K562 (cell line): ENCODE results near the gene TMEM208. TPM values are rescaled to one million over a fixed set of nuclear protein-coding genes. Genes with fewer than 3 reads are reported as not detected.

ENCODE experiments used
- CREB3L1 ChIP-seq: fragments of 450-650 bp; IDR thresholded peaks from 2 replicates; pipeline ENCODE4 v1.6.1; 2014; ENCODE audit warnings: low read depth, mild to moderate bottlenecking, moderate library complexity, borderline replicate concordance
- DDX20 ChIP-seq: fragments of 450-650 bp; IDR thresholded peaks from 2 replicates; pipeline ENCODE4 v1.6.1; 2016; ENCODE audit warnings: missing genetic modification characterization, low read depth, mild to moderate bottlenecking, missing compliant biosample characterization, moderate library complexity
- E2F6 ChIP-seq, 2 experiments: IDR thresholded peaks; 2 replicates each; pipeline ENCODE4 v1.6.1; 2011; ENCODE audit warnings: borderline replicate concordance in 1 of 2, control low read depth in 1 of 2, low read depth in 1 of 2, low read length in 1 of 2, mild to moderate bottlenecking in 1 of 2, mixed read lengths in 1 of 2, moderate library complexity in 1 of 2; ENCODE audit not compliant: insufficient read depth in 1 of 2, insufficient read length in 1 of 2, poor library complexity in 1 of 2, severe bottlenecking in 1 of 2; ENCODE audit errors: extremely low read depth in 1 of 2
- FOSL1 ChIP-seq: fragments of 200-800 bp; sonication (Bioruptor generic); conservative IDR thresholded peaks from 2 replicates; pipeline ENCODE4 v1.6.1; 2016; ENCODE audit warnings: missing genetic modification characterization, missing compliant biosample characterization
- FOXK1 ChIP-seq: sonication (generic); formaldehyde crosslinking; IDR thresholded peaks from 2 replicates; pipeline ENCODE4 v1.8.0; 2022; ENCODE audit warnings: missing genetic modification reagents, mild to moderate bottlenecking, borderline replicate concordance
- HSF4 ChIP-seq: fragments of 250-450 bp; sonication (Bioruptor Pico); IDR thresholded peaks from 2 replicates; pipeline ENCODE4 v2.1.2; 2022; ENCODE audit warnings: mild to moderate bottlenecking, moderate library complexity, borderline replicate concordance
- MAFF ChIP-seq: IDR thresholded peaks from 2 replicates; pipeline ENCODE4 v1.6.1; 2012; ENCODE audit warnings: low read length, improper control_type of control experiment
- MTA2 ChIP-seq: fragments of 450-650 bp; IDR thresholded peaks from 2 replicates; pipeline ENCODE4 v1.6.1; 2016; ENCODE audit warnings: low read depth
- NR3C1 ChIP-seq: sonication (generic); formaldehyde crosslinking; IDR thresholded peaks from 2 replicates; pipeline ENCODE4 v1.8.1; 2022; ENCODE audit warnings: missing genetic modification reagents
- POLR2AphosphoS5 ChIP-seq: IDR thresholded peaks from 2 replicates; pipeline ENCODE4 v1.6.1; 2011; ENCODE audit warnings: mild to moderate bottlenecking, low read depth, low read length, moderate library complexity; ENCODE audit not compliant: control insufficient read depth, insufficient read depth
- PTBP1 ChIP-seq: fragments of 200-400 bp; formaldehyde crosslinking; IDR thresholded peaks from 2 replicates; pipeline ENCODE4 v1.6.1; 2017; ENCODE audit warnings: low read depth, low read length
- SNIP1 ChIP-seq: fragments of 450-650 bp; IDR thresholded peaks from 2 replicates; pipeline ENCODE4 v1.7.1; 2017; ENCODE audit warnings: low read depth, mild to moderate bottlenecking
- SRSF9 ChIP-seq: fragments of 200-400 bp; formaldehyde crosslinking; IDR thresholded peaks from 2 replicates; pipeline ENCODE4 v1.6.1; 2017; ENCODE audit warnings: low read depth, low read length, borderline replicate concordance
- STAT5B ChIP-seq: fragments of 250-450 bp; sonication (Bioruptor Pico); IDR thresholded peaks from 2 replicates; pipeline ENCODE4 v1.8.0; 2021; ENCODE audit warnings: mild to moderate bottlenecking, inconsistent platforms
- XRCC3 ChIP-seq: fragments of 450-650 bp; IDR thresholded peaks from 2 replicates; pipeline ENCODE4 v1.6.1; 2017; ENCODE audit warnings: mild to moderate bottlenecking, moderate library complexity
- ZNF318 ChIP-seq, 2 experiments: fragments of 450-650 bp; IDR thresholded peaks; 2 replicates each; pipeline ENCODE4 v1.6.1; 2016; ENCODE audit warnings: mild to moderate bottlenecking in 2 of 2, borderline replicate concordance in 1 of 2, low read depth in 1 of 2, moderate library complexity in 1 of 2
- polyA plus RNA-seq, 8 experiments: library from polyadenylated mRNA; depleted of rRNA in 4 of 8; stranded (reverse) in 5 of 8; unstranded in 3 of 8; fragments of >200 nt; fragmentation: Nextera tagmentation in 2 of 8; fragmentation: Illumina TruSeq in 1 of 8; extraction: Ambion mirVana in 2 of 8; extraction: Trizol in 1 of 8; gene quantifications; 2 replicates each; pipeline versions ENCODE4 v1.2.1 to v1.2.3, GENCODE V29; 2011 to 2014; ENCODE audit warnings: inconsistent platforms in 1 of 8, missing spikeins in 1 of 8
- total RNA-seq, 7 experiments: library from RNA; depleted of rRNA in 6 of 7; stranded (reverse); fragments of >200 nt in 6 of 7; fragmentation: Illumina TruSeq in 2 of 7; extraction: Trizol in 2 of 7; gene quantifications; 2 replicates each; pipeline versions ENCODE4 v1.2.1 to v1.2.3, GENCODE V29; 2011 to 2021; ENCODE audit warnings: low replicate concordance in 1 of 7

The TMEM208 gene
- total and polyA plus RNA-seq, 9 of the 15 experiments (the other 6 are each of a cell fraction or from before 2014, with no cell fraction given), result 31.8 to 239 (median 54.3) TPM

DNA sequence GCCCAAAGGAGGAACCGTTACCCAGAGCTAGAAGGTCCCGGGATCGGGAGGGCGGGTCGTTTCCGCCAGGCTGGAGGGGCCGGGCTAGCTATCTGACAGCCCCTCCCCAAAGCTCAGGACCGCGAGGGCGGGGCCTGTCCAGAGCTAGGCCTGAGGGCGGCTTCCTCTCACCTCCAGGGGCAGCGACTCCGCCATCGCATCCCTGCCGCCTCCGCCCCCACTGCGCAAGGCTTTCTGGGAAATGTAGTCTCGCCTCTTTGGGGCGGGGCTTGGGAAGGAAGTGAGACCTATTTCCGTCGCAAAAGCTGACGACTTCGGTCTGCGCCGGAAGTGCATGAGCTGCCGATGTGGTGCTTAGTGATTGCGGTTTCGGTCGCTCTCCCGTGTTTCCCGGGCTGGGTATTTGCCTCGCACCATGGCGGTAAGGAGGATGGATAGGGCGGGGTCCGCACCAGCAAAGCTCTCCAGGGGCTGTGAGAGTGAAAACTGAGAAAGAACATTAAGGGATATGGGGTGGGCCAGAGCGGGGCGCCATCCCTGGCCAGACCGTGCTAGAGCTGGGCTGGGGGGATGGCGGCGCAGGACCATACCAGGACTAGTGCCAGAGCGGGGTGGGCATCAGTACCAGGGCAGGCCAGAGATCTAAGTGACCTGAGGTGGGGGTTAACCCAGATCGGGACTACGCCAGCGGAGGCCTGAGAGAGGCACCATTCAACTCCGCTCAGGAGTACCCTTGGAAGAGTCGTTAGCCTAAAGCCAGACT, at the start of gene TMEM208 (continued):
- TF ChIP-seq ZNF318 (IDR thresholded peaks at IDR 0.05; ENCODE audit: borderline replicate concordance in 1 of 2, low read depth in 1 of 2), result peak in 1 of 2 experiments; percentile 62; a peak in 1 of 4 replicates
- TF ChIP-seq FOSL1 (tag), result peak; percentile 57; the same call in 1 of the 2 replicates
- no peak for TF ChIP-seq HSF4 (CRISPR knock-in tag)
- no peak for TF ChIP-seq NR3C1
- no peak for TF ChIP-seq STAT5B (CRISPR knock-in tag)
- TF ChIP-seq SRSF9, result no peak
- no peak for TF ChIP-seq DDX20 (tag)
- no peak for TF ChIP-seq MAFF
- no peak for TF ChIP-seq E2F6 (IDR thresholded peaks at IDR 0.05; ENCODE audit: borderline replicate concordance in 1 of 2, extremely low read depth in 1 of 2, insufficient read depth in 1 of 2, insufficient read length in 1 of 2, low read depth in 1 of 2, low read length in 1 of 2, poor library complexity in 1 of 2, severe bottlenecking in 1 of 2)
- no peak for TF ChIP-seq MTA2
- no peak for TF ChIP-seq FOXK1 (CRISPR knock-in tag)
- TF ChIP-seq POLR2AphosphoS5, result peak; percentile 73
- peak; percentile 99 for TF ChIP-seq CREB3L1
- no peak for TF ChIP-seq PTBP1
- no peak for TF ChIP-seq XRCC3
- TF ChIP-seq SNIP1, result no peak
